Cardiac muscle cell (in vitro differentiated cells and primary cell): Measurements from ENCODE around the gene CARF. TPM values are rescaled to one million over a fixed set of nuclear protein-coding genes. Genes with fewer than 3 reads are reported as not detected.

Experiments
- DNase-seq, 2 donors: peaks; one replicate each; pipeline versions ENCODE4 v3.0.0 to v3.0.0-alpha.2; 2010 to 2017; ENCODE audit warnings: low read depth in 1 of 2, low spot score in 1 of 2
- H3K27ac ChIP-seq: fragments of 200-600 bp; sonication (generic); 2 replicates; pipeline ENCODE4 v1.5.1; 2016
- H3K27me3 ChIP-seq: fragments of 200-600 bp; sonication (generic); 2 replicates; pipeline ENCODE4 v1.6.0; 2016; ENCODE audit warnings: control low read depth
- H3K36me3 ChIP-seq: fragments of 200-600 bp; sonication (generic); 2 replicates; pipeline ENCODE4 v1.5.1; 2016; ENCODE audit warnings: control low read depth
- H3K4me1 ChIP-seq: fragments of 200-600 bp; sonication (generic); 2 replicates; pipeline ENCODE4 v1.8.1; 2017; ENCODE audit warnings: low read depth, mild to moderate bottlenecking, mixed run types
- H3K4me3 ChIP-seq: fragments of 200-600 bp; sonication (generic); 2 replicates; pipeline ENCODE4 v1.5.1; 2016; ENCODE audit warnings: mild to moderate bottlenecking
- H3K9me3 ChIP-seq: fragments of 200-600 bp; sonication (generic); 2 replicates; pipeline ENCODE4 v1.5.1; 2017; ENCODE audit warnings: low read depth, mild to moderate bottlenecking, control low read depth
- CTCF ChIP-seq: IDR thresholded peaks from 2 replicates; pipeline ENCODE4 v1.5.1; 2012; ENCODE audit warnings: low read depth, mild to moderate bottlenecking, low read length
- polyA plus RNA-seq: library from polyadenylated mRNA; unstranded; fragments of >200 nt; fragmentation: Nextera tagmentation; extraction: Ambion mirVana; gene quantifications from 2 replicates; pipeline ENCODE4 v1.2.1, GENCODE V29; 2016
- total RNA-seq: library from RNA; depleted of rRNA; stranded (reverse); fragments of >200 nt; gene quantifications from 2 replicates; pipeline ENCODE4 v1.2.3, GENCODE V29; 2016

Gene CARF
- total RNA-seq: 12.6 and 16.2 TPM in 2 replicates
- 8.6 and 16.2 TPM in 2 replicates for polyA plus RNA-seq

- DNase-seq: peak; percentile 96
Observed at GRCh38 chr2:202911512-202912341, at the start of gene CARF, which contains the start of gene WDR12. Gene CARF, plus strand, starts transcription at chr2:202912275. Its CDS starts 29,628 bp downstream, at chr2:202941903. Gene WDR12, minus strand, starts transcription at chr2:202911673. Its CDS starts 197 bp downstream, at chr2:202911476.

GRCh38 chr2:202870431-202871299, 41.4 kb upstream of the CARF start:
- Histone ChIP-seq H3K4me3 (peak overlapping the region; percentile 83), H3K36me3 (no peaks in the 10 kb centered on the region), H3K9me3 (no peaks in the 10 kb centered on the region), H3K27ac (peak overlapping the region; percentile 85), H3K4me1 (no peaks in the 10 kb centered on the region), H3K27me3 (no peaks in the 10 kb centered on the region)
- peak; percentile 60 to 65 for DNase-seq
- peak; percentile 52 for TF ChIP-seq CTCF

More at GRCh38 chr2:202911512-202912341, at the start of gene CARF, which contains the start of gene WDR12:
- peak within 1 kb of the TSS; percentile 91 for H3K4me3 ChIP-seq
- H3K27ac ChIP-seq: peak within 1 kb of the TSS; percentile 76
- no peak for TF ChIP-seq CTCF
- H3K27me3 ChIP-seq: no peaks in the 10 kb centered on the region
- H3K9me3 ChIP-seq: no peaks in the 10 kb centered on the region
- H3K4me1 ChIP-seq: peaks cover 9% of the 10 kb centered on the region
- H3K36me3 ChIP-seq: no peaks in the 10 kb centered on the region

GRCh38 chr2:202871300-202872141, 40.6 kb upstream of the CARF start, which contains the start of gene ICA1L:
Gene ICA1L, minus strand, starts transcription at chr2:202871766. Its CDS starts 42,757 bp downstream, at chr2:202829009.
- DNase-seq: peak; percentile 68 to 82
- no peaks in the 10 kb centered on the region for H3K27me3 ChIP-seq
- no peaks in the 10 kb centered on the region for H3K9me3 ChIP-seq
- H3K36me3 ChIP-seq: no peaks in the 10 kb centered on the region
- no peak for TF ChIP-seq CTCF
- no peaks in the 10 kb centered on the region for H3K4me1 ChIP-seq
- H3K27ac ChIP-seq: peak within 1 kb of the TSS; percentile 85
- peak within 1 kb of the TSS; percentile 83 for H3K4me3 ChIP-seq

- DNase-seq: no peak
- TF ChIP-seq CTCF: no peak
Observed at GRCh38 chr2:202877699-202878098, 34.4 kb upstream of the CARF start.

More at GRCh38 chr2:202877699-202878098, 34.4 kb upstream of the CARF start:
- no peaks in the 10 kb centered on the region for H3K9me3 ChIP-seq
- H3K27ac ChIP-seq: no peak overlapping the region
- H3K4me1 ChIP-seq: no peaks in the 10 kb centered on the region
- no peaks in the 10 kb centered on the region for H3K27me3 ChIP-seq
- H3K36me3 ChIP-seq: peaks cover 26% of the 10 kb centered on the region
- H3K4me3 ChIP-seq: no peak overlapping the region
